Prostate gland (tissue), 2 donors: ENCODE measurements around the gene SETBP1. TPM values are rescaled to one million over a fixed set of nuclear protein-coding genes. Genes with fewer than 3 reads are reported as not detected.

Experiments used
- DNase-seq: peaks from one replicate; pipeline ENCODE4 v3.0.0-alpha.2; 2019; ENCODE audit warnings: low spot score
- H3K27ac ChIP-seq, 2 donors: fragments of 200-600 bp; sonication (generic); 2 replicates each; pipeline ENCODE4 v1.5.1; 2017 to 2019
- H3K27me3 ChIP-seq: fragments of 200-600 bp; sonication (generic); replicated peaks from 2 replicates; pipeline ENCODE4 v1.5.1; 2019; ENCODE audit not compliant: insufficient read depth
- H3K36me3 ChIP-seq, 2 donors: fragments of 200-600 bp; sonication (generic); 1 replicate in 1 of 2; 2 replicates in 1 of 2; pipeline versions ENCODE4 v1.5.1 to v1.8.1; 2017 to 2019
- H3K4me1 ChIP-seq: fragments of 200-600 bp; sonication (generic); replicated peaks from 2 replicates; pipeline ENCODE4 v1.5.1; 2019
- H3K4me3 ChIP-seq, 2 donors: fragments of 200-600 bp; sonication (generic); 2 replicates each; pipeline ENCODE4 v1.5.1; 2017 to 2019
- H3K9me3 ChIP-seq: fragments of 200-600 bp; sonication (generic); 2 replicates; pipeline ENCODE4 v1.5.1; 2017
- CTCF ChIP-seq, 4 experiments: fragments of 200-600 bp in 2 of 4; fragments of 450-650 bp in 2 of 4; sonication (generic) in 2 of 4; IDR thresholded peaks; 1 replicate in 3 of 4; 2 replicates in 1 of 4; pipeline ENCODE4 v1.5.1; 2016 to 2019; ENCODE audit warnings: antibody characterized with exemption in 4 of 4, mild to moderate bottlenecking in 2 of 4, moderate library complexity in 2 of 4
- POLR2A ChIP-seq: fragments of 450-650 bp; IDR thresholded peaks from one replicate; pipeline ENCODE4 v1.6.1; 2016; ENCODE audit warnings: antibody characterized with exemption, mild to moderate bottlenecking
- POLR2AphosphoS5 ChIP-seq: sonication (generic); formaldehyde crosslinking; IDR thresholded peaks from one replicate; pipeline ENCODE4 v1.6.1; 2017; ENCODE audit warnings: antibody characterized with exemption
- WGBS: methylation state at CpG from one replicate; pipeline ENCODE4 v1.1.5; 2018; 5-methylcytosine and 5-hydroxymethylcytosine counted together
- intact Hi-C: fragments of 100-400 bp; cut with DNase I; formaldehyde crosslinking; loops from one replicate; pipeline ENCODE4 v1.14.2; 2022
- total RNA-seq, 2 donors: library from RNA; depleted of rRNA; stranded (reverse); fragments of >200 nt; gene quantifications; one replicate each; pipeline ENCODE4 v1.1.0, GENCODE V29; 2016

SETBP1 gene
- total RNA-seq, 2 donors from 2014 or later = 28.4 to 45.1 TPM

- Histone ChIP-seq H3K9me3 (no peaks in the 10 kb centered on the region), H3K4me1 (no peaks in the 10 kb centered on the region), H3K27me3 (no peaks in the 10 kb centered on the region), H3K27ac (no peak overlapping the region), H3K36me3 (no peaks in the 10 kb centered on the region), H3K4me3 (no peak overlapping the region)
- WGBS = 70% methylated on average over 2 of the region's 2 CpGs
- no peak for DNase-seq
- TF ChIP-seq POLR2A = no peak
- TF ChIP-seq CTCF (IDR thresholded peaks at IDR 0.05) = no peak
- TF ChIP-seq POLR2AphosphoS5 = no peak
- intact Hi-C loops = no loop called here
Measured at GRCh38 chr18:45109271-45109670, 428.6 kb downstream of the SETBP1 start.

- no peak for TF ChIP-seq CTCF (IDR thresholded peaks at IDR 0.05)
- TF ChIP-seq POLR2A = no peak
- no peak for TF ChIP-seq POLR2AphosphoS5
- no peak overlapping the region for H3K27ac ChIP-seq
- H3K9me3 ChIP-seq = no peaks in the 10 kb centered on the region
- no peaks in the 10 kb centered on the region for H3K36me3 ChIP-seq
- no peaks in the 10 kb centered on the region for H3K4me1 ChIP-seq
- intact Hi-C loops = no loop called here
- H3K27me3 ChIP-seq = no peaks in the 10 kb centered on the region
- DNase-seq = no peak
- H3K4me3 ChIP-seq = no peak overlapping the region
Measured at GRCh38 chr18:45109706-45110105, 429.0 kb downstream of the SETBP1 start.

- H3K36me3 ChIP-seq = no peaks in the 10 kb centered on the region
- no peak for TF ChIP-seq CTCF (IDR thresholded peaks at IDR 0.05)
- no peak for TF ChIP-seq POLR2A
- TF ChIP-seq POLR2AphosphoS5 = no peak
- no peaks in the 10 kb centered on the region for H3K4me1 ChIP-seq
- no peak for DNase-seq
- no peak overlapping the region for H3K27ac ChIP-seq
- intact Hi-C loops = no loop called here
- H3K4me3 ChIP-seq = no peak overlapping the region
- H3K27me3 ChIP-seq = no peaks in the 10 kb centered on the region
- no peaks in the 10 kb centered on the region for H3K9me3 ChIP-seq
- 70% methylated on average over 7 of the region's 7 CpGs for WGBS
Measured at GRCh38 chr18:45110577-45111501, 430.2 kb downstream of the SETBP1 start.

- Histone ChIP-seq H3K4me1 (no peaks in the 10 kb centered on the region), H3K27me3 (no peaks in the 10 kb centered on the region), H3K36me3 (no peaks in the 10 kb centered on the region), H3K9me3 (no peaks in the 10 kb centered on the region), H3K4me3 (no peak overlapping the region), H3K27ac (no peak overlapping the region)
- intact Hi-C loops = no loop called here
- WGBS = 83% methylated on average over 1 of the region's 1 CpG
- DNase-seq = no peak
- TF ChIP-seq POLR2AphosphoS5 (no peak), POLR2A (no peak), CTCF (IDR thresholded peaks at IDR 0.05) (no peak)
Measured at GRCh38 chr18:45111502-45111848, 430.8 kb downstream of the SETBP1 start.

- 97% methylated on average over 1 of the region's 1 CpG for WGBS
- intact Hi-C loops = no loop called here
- Histone ChIP-seq H3K4me1 (no peaks in the 10 kb centered on the region), H3K27ac (no peak overlapping the region), H3K9me3 (no peaks in the 10 kb centered on the region), H3K27me3 (no peaks in the 10 kb centered on the region), H3K36me3 (no peaks in the 10 kb centered on the region), H3K4me3 (no peak overlapping the region)
- TF ChIP-seq POLR2AphosphoS5 (no peak), POLR2A (no peak), CTCF (IDR thresholded peaks at IDR 0.05) (no peak)
- no peak for DNase-seq
Measured at GRCh38 chr18:45112682-45113081, 432.0 kb downstream of the SETBP1 start.
